C4-2B (cell line): ENCODE data around the gene B4GALT5.

Experiments
- H3K27ac ChIP-seq: fragments of 450-650 bp; 2 replicates; pipeline ENCODE4 v1.5.1; 2017
- CTCF ChIP-seq: fragments of 450-650 bp; conservative IDR thresholded peaks from 2 replicates; pipeline ENCODE4 v1.5.1; 2017; ENCODE audit warnings: mild to moderate bottlenecking
- ZFX ChIP-seq: fragments of 450-650 bp; IDR thresholded peaks from 2 replicates; pipeline ENCODE4 v1.6.1; 2017

Gene B4GALT5

GRCh38 chr20:49591217-49591865 is 122.3 kb downstream of the B4GALT5 start:
- TF ChIP-seq ZFX: no peak
- no peak for TF ChIP-seq CTCF
- H3K27ac ChIP-seq: no peak overlapping the region

- TF ChIP-seq CTCF (no peak), ZFX (no peak)
- H3K27ac ChIP-seq: no peak overlapping the region
These were observed 123.3 kb downstream of the B4GALT5 start for GRCh38 chr20:49590163-49591017.

- no peak overlapping the region for H3K27ac ChIP-seq
- no peak for TF ChIP-seq CTCF
- TF ChIP-seq ZFX: no peak
These were observed 123.9 kb downstream of the B4GALT5 start for GRCh38 chr20:49589747-49590146.

- no peak for TF ChIP-seq ZFX
- no peak for TF ChIP-seq CTCF
- H3K27ac ChIP-seq: no peak overlapping the region
These were observed 126.5 kb downstream of the B4GALT5 start for GRCh38 chr20:49587111-49587570.

- TF ChIP-seq ZFX (no peak), CTCF (no peak)
- no peak overlapping the region for H3K27ac ChIP-seq
These were observed 128.0 kb downstream of the B4GALT5 start for GRCh38 chr20:49585585-49586245.

- TF ChIP-seq CTCF (no peak), ZFX (no peak)
- H3K27ac ChIP-seq: no peak overlapping the region
These were observed 129.0 kb downstream of the B4GALT5 start for GRCh38 chr20:49584418-49585382.
